Measurements from ENCODE around the gene NUAK1.

Gene NUAK1

DNA sequence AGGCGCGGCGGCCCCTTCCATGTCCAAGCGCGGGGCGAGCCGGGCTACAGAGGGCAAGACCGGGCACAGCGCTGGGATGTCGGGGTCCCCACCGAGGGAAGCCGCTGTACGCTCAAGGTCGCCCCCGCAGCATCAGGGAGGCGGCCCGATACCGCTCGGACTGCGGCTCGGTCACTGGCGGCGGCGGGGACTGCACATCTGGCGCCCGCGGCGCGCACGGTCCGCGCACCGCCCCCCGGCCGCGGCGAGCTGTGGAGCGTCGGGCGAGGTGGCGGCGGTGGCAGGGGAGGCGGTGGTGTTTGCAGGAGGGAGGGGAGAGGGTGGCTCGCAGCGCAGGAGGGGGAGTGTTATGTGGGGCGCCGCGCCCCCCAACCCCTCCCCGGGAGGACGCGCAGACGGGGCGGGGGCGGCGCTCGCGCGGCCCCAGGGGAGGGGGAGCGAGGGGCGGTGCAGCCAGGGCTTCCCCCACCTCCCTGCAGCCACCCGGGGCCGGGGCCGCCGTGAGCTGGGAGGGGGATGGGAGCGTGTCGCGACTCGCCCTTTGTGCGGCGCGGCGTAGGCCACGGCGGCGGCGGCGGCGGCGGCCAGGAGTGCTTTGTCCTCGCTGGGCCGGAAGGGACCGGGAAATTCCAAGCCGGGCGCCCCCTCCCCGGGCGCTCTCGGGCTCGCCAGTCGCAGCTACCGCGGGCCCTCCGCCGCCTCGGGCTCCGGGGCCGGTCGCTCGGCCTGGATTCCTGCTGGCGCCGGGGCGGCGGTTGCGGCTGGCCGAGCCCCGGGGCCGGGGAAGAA, at the start of gene NUAK1:
TSS of gene NUAK1 (minus strand) at position 322 of the 789 bp plus-strand sequence. CDS start at position 21, 301 bp downstream.
- peak; percentile 86 for DNase-seq (ENCODE audit: low spot score)

DNA sequence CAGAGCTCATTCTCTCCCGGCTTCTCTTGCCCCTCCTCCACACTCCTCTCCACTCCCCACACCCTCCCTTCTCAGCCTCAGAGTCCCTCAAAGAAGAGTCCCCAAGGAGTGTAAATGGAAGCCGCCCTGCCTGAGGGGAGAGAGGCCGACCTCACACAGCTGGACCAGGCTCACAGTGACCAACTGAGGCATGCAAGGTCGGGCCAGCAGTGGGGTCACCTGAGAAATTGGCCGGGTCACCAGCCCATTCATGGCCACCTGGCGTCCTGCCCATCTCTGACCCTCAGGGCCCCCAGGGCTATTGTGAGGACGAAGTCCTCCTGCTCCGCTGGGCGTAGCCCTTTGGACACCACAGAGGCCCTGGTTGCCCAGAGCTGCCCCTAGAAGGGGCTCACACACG, 49.5 kb upstream of the NUAK1 start:
- DNase-seq (ENCODE audit: low spot score), result peak; percentile 35

DNA sequence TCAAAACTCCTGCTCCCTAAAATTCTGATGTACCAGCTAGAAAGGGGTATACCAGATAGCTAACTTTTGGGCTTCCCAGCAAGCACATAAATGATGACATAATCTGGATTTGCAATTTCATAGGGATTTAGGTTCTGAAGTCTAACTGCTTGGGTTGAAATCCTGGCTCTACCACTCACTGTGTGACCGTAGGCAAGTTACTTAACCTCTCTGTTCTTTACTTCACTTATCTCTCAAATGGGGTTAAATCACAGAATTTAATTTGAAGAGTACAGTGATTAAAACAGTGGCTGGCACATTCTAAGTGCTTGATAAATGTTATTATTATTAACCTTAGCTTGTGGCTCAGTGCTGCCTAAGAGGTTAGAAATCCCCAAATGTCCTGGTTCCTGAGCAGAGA, 49.1 kb upstream of the NUAK1 start:
- no peak for DNase-seq (ENCODE audit: low spot score)

DNA sequence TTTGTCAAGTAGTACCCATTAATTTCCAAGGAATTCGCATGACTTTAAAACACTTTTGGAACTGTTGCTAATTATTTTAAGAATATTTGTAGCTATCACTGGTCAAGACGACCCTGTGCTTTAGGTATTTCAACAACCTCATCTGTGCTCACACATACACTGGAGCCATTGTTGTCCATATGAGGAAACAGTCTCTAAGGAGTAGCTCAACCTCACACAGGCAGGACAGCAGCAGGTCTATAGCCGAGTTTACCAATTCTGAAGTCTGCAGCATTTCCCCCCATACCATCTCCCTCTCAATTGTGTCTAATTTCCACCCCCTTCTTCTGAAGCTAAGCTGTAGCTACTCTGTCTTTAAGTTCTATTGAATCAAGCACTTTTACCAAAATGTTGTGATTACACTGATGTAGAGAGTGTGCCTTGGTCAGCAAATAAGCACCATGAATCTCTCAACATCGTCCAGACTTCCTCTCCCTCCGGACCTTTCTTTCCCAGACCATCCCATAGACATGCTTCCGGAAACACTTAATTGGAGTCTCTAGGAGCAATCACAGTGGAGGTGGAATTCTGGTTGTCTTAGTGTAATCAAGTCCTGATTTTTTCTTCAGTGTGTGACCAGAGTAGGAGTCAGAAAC, 48.5 kb upstream of the NUAK1 start:
- DNase-seq (ENCODE audit: low spot score), result peak; percentile 34

DNA sequence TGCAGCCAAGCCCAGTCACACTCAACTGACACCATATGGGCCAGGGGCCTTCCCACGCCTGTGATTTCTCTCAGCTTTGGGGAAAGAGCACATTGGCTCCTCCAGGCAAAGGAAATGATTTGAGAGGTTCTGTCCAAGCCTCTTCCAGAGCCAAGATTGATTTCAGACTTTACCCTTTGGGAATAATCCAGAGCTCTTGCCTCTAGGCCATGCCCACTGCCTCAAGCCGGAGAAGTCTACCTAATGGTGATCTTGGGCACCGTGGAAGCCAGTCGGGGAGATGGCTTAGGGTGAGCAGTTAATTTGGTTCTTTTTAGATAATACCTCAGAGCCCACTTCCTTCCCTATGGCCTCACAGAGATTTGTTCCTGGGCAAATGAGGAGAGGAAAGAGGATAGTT, 45.0 kb upstream of the NUAK1 start:
- no peak for DNase-seq (ENCODE audit: low spot score)

DNA sequence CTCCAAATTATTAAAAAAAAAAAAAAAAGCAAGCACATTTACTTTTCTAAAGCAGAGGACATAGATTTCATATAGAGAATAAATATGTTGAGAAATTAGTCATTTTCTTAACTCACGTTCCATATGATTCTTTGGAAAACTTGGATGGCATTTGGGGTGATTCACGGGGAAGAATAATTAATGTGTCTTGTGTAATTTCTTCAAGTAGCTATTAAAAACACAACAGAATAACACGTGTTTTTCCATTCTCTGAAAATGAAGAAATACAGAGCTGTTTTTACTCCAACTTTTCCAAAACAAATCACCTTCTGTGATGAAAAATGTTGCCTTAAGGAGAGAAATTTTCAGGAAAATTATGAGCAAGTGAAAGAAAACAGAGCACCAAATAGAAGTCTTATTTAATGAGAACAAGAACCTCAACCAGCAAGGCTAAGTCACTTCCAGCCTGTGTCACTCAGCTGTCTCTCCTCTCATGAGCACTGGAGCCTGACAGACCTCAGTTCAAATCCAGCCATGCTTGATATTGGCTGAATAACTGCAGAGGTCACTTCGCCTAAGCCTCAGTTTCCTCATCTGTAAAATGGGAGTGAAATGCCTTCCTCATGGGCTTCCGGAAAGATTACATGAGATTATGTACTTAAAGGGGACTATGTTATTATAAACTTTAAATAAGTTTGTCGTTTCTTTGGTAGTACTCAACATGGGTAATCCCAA, 42.8 kb upstream of the NUAK1 start:
- DNase-seq (ENCODE audit: low spot score), result no peak

DNA sequence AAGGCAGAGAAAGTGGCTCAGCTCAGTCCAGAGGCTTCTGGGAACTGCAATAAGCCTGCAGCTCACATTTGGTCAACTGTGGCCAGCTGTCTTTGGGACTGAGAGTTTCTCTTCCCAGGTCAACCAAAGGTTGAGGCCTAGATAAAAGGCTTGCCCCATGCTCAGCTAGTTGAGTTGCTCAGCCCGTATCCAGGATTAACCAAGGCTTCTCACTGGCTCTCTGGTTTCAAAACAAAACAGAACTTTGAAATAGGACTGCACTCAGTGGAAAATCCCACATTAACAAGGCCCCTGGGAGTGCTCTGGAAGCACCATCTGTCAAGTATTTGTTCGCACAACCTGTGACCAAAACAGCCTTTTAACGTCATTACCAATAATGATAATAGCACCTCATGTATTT, 40.3 kb upstream of the NUAK1 start:
- DNase-seq (ENCODE audit: low spot score), result peak; percentile 48

DNA sequence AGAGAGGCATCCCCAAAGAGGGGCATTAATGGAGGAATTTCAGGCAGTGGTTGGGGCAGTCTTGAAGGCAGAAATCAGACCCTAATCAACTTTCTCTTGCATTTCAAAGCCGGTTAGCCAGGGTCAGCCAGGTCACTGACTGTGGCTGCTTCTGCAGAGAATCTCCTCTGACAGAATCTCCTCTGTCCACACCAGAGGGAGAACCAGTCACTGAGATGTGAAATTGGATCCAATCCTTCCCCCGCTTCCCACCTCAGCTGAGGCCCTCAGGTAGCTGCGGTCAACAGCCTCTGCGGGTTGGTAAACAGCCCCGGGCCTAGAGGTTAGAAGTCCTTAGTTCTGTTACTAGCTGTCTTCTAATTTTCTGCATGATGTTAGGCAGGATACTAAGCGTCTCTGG, 39.8 kb upstream of the NUAK1 start:
- DNase-seq (ENCODE audit: low spot score), result peak; percentile 29

DNA sequence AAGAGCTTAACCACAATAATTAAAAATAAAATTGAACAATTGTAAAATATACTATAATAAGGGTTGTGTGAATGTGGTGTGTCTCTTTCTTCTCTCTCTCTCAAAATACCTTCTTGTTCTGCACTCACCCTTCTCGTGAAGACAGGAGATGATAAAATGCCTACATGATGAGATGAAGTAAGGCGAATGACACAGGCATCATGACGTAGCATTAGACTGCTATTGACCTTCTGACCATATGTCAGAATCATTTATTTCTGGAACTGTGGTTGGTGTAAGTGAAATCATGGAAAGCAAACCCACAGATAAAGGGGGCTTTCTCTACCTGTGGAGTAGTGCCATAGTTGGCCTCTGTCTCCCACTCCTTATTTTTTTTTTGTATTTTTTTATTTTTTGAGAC, 37.8 kb upstream of the NUAK1 start:
- DNase-seq (ENCODE audit: low spot score), result no peak

DNA sequence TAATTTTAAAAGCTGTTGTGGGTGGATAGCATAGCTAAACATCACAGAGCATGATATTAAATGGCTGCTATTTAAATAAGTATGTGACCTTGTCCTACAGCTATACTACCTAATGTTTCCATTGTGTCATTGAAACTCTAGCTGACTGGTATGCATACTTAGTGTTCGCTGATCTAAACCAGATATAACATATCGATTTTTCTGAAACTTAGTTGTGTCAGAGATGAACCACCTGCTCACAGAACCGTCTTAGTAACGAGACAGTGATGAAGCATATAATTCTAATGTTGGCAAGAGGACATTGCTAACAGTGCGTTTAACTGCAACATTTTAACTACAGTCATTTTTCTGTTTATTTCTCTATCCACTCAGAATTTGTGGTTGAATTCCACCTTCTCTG, 36.1 kb upstream of the NUAK1 start:
- DNase-seq (ENCODE audit: low spot score), result no peak

DNA sequence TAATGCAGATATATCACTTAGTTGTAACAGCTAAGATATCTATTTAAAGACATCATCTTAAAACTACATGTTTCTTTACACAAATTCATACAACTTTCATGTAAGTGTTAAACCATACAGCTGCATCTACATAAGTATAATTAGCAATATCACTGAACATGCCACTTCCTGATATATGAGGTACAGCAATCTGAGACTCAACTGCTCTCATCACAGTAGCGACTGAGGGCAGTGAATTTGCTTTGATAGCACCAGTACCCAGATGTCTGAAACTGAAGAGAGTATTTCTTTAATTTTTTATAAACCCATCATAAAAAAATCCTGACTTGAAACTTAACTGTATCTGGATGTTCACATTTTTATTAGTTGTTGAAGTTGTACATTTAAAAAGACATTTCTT, 34.7 kb upstream of the NUAK1 start:
- no peak for DNase-seq (ENCODE audit: low spot score)

DNA sequence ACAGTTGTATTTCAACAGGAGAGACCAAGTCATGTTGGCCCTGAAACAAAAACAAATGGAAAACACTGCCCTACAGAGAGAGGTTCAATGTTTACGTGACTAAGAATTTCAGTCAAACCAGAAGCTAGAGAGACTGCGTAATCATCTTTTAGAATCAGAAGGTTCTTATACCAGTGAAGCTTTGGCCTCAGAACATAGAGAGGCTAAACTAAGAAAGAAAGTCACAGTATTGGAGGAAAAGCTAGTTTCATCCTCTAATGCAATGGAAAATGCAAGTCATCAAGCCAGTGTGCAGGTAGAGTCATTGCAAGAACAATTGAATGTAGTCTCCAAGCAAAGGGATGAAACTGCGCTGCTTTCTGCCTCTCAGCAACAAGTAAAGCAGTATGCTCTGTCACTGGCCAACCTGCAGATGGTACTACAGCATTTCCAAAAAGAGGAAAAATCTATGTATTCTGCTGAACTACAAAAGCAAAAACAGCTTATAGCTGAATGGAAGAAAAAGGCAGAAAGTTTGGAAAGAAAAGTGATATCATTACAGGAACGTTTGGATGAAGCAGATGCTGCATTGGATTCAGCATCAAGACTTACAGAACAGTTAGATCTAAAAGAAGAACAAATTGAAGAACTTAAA, 32.5 kb upstream of the NUAK1 start:
- DNase-seq (ENCODE audit: low spot score), result no peak

DNA sequence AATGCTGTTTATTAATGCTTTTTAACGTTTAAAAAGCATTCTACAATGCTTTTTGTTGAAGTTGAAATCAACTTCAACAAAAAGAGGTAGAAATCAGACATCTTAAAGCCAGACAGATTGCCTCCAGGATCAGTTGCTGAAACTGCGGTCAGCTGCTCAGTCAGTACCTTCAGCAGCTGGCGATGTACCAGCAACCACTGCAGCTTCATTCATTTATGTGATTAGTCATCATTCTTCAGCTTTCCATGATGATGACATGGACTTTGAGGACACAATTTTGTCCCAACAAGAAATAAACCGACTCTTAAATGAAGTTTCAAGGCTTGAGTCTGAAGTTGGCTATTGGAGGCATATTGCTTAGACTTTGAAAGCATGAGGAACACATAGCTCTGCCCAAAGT, 31.5 kb upstream of the NUAK1 start:
- no peak for DNase-seq (ENCODE audit: low spot score)

DNA sequence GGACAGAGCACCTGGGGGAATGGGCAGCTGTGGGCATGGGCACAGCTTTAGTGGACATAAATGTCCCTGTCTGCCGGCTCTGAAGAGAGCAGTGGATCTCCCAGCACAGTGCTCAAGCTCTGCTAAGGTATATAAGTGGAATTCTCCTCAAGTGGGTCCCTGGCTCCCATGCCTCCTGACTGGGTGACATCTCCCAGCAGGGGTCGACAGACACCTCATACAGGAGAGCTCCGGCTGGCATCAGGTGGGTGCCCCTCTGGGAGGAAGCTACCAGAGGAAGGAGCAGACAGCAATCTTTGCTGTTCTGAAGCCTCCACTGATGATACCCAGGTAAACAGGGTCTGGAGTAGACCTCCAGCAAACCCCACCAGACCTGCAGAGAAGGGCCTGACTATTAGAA, 25.0 kb upstream of the NUAK1 start:
- DNase-seq (ENCODE audit: low spot score), result no peak

DNA sequence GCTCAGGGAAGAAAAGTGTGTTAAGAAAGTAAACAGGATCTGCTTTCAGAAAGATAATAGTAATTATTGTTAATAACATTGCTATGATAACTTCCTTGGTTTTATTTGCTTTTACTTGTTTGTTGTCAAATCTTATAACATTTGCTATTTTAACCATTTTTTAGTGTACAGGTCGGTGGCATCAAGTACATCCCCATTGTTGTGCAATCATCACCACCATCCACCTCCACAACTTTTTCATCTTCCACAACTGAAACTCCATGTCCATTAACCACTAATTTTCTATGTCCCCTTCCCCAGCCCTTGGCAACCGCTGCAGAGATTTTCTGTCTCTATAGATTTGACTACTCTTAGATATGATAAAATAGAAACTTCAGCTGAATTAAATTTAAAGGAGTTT, 22.7 kb upstream of the NUAK1 start:
- DNase-seq (ENCODE audit: low spot score), result no peak

DNA sequence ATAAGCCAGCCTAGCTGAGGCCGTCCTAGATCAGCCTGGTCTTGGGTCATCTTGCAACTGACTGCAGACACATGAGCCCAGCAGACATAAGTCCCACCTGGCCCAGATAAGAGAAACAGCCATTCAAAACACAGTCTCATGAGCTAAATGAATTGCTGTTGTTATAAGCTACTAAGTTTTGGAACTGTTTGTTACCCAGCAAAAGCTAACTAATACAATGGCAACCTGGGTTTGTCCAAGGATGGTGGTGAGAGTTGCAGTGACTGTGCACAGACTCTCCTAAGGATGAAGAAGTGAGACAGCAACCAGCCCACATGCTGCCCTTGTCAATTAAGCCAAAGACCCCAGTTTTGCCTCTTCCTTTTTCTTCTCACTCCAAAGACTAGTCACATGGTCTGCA, 22.2 kb upstream of the NUAK1 start:
- DNase-seq (ENCODE audit: low spot score), result no peak

DNA sequence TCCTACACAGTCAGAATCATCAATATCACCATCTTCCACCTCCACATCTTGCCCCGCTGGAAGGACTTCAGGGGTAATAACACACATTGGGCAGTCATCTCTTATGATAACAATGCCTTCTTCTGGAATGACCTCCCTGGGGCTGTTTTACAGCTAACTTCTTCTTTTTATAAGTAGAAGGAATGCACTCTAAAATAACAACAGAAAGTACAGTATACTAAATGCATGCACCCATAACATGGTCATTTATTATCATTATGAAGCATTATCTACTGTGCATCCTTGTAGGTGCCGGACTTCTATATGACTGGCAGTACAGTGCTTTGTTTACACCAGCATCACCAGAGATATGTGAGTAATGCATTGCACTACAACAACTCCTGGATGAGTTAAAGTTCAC, 19.0 kb upstream of the NUAK1 start:
- DNase-seq (ENCODE audit: low spot score), result no peak

DNA sequence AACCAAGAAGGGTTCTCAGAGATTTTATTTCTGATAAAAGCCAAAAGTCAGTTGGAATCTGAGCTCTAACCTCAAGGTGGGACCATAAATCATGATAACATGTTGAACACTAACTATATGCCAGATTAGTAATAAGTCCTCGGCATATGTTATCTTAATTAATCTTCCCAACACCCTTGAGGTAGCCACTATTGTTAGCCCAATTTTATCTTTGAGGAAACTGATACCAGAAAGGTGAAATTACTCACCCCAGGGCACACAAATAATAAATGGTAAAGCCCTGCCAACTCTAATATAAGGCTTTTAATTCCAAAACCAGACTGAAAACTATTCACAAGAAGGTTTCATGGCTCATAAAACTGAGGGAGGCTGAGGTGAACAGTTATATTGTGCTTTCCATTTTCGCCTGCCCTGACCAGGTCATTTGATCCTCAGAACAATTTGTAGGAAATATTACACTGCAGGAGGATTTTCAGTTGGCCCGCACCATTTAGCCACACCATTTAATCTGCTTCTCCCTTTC, 16.1 kb upstream of the NUAK1 start:
- no peak for DNase-seq (ENCODE audit: low spot score)

DNA sequence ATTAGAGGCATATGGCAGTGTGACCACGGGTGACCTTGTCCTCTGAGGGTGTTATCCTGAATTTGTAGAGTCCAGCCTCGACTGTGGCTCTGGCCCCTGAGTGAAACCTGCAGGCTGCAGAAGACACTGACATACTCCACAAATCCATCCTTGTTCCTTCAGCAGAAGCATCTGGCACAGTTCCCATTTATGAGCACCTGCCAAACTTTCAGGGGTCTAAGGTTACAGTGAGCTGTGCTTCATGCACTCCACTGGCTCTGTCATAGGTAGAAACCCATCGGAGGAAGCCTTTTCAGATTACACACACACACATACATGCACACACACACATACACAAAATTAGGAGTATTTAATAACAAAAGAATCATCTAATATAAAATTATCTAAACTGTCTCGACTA, 13.6 kb upstream of the NUAK1 start:
- no peak for DNase-seq (ENCODE audit: low spot score)

DNA sequence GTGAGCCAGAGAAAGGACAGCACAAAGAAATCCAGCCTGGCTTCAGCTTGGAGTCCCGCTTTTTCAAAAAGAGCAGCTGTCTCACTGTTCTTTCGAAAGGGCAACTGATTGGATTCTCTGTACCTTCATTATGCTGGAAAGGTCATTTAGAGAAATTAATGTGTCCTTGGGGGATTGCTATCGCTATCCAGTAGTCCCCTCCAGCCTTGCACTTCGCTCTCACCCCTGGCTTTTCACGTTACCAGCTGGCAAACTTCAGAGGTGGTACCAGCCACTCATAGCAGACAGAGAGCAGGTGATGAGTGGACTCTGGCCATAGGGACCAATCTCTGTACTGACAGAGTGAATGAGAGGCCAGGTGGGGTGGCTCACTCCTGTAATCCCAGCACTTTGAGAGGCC, 11.8 kb upstream of the NUAK1 start:
- no peak for DNase-seq (ENCODE audit: low spot score)

DNA sequence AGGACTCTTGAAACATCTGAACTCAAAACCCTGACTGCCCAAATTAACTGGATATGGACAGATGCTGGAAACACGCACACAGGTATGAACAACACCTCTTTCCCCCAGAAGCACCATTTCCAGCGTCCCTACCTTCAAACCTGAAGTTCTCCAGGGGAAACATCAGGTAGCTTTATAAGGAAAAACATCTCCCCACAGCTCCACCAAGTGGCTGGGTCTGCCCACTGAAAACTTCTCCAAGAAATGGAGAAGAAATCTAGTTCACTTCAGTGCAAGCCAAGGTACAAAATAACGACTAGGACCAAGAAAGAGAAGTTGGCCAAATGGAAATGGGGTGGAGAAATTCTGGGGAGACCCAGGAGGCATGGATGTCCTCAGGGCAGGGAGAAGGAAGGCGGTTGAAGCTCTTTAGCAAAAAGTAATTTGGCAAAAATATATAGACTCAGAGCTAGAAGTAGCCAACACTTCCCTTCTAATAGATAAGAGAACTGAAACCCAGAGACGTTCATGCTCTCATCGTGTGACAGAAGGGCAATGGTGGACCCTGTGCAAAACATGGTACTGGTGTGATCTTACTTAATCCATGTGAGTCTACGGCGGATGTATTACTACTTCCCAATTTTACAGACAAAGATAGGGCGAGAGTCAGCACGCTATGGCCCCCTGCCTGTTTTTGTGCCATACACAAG, 10.5 kb upstream of the NUAK1 start:
- DNase-seq (ENCODE audit: low spot score), result no peak

DNA sequence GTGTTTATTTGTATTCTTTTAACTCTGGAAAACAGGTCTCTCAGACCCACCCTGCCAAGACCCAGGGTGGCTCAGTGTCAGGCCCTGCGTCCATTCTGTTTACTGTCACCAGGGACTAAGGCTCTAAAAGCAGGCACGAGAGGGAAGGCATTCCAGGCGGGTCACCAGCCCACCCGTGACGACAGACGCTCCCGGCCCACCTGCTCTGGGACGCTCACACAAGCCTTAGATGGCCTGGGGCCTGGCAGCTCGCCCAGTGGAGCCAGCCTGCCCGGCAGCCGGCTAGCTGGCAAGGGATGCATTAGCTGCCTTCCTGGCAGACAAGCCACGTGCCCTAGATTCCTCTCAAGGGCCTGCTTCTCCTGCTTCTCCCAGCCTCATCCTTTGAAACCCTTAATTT, 9.2 kb upstream of the NUAK1 start:
- no peak for DNase-seq (ENCODE audit: low spot score)

All from HuH-7 (cell line).